Naive thymus-derived CD4-positive, alpha-beta T cell (primary cell): Measurements from ENCODE around the gene TBX21. TPM values are rescaled to one million over a fixed set of nuclear protein-coding genes. Genes with fewer than 3 reads are reported as not detected.

Experiments used
- ATAC-seq: fragments of 150-1000 bp; cut with Tn5 transposase; 2 replicates; pipeline ENCODE4 v1.10.0; 2021; ENCODE audit warnings: mild to moderate bottlenecking, moderate library complexity
- CTCF ChIA-PET: fragments of 350-600 bp; sonication (Branson Sonifier 250); formaldehyde crosslinking; loops from one replicate; lab custom pipeline; 2021; ENCODE audit warnings: antibody characterized with exemption; lab: Charles Lee
- POLR2A ChIA-PET: fragments of 350-600 bp; sonication (Branson Sonifier 250); formaldehyde crosslinking; loops from one replicate; lab custom pipeline; 2021; ENCODE audit warnings: antibody characterized with exemption, inconsistent platforms; lab: Charles Lee
- DNase-seq, 9 donors: peaks; one replicate each; pipeline versions ENCODE4 v3.0.0 to v3.0.0-alpha.2; 2020 to 2022; ENCODE audit warnings: mixed read lengths in 1 of 9
- H3K27ac ChIP-seq: one replicate; pipeline ENCODE4 v1.7.0; 2013; ENCODE audit warnings: mild to moderate bottlenecking, low read depth, low read length, moderate library complexity
- H3K27me3 ChIP-seq, 2 donors: one replicate each; pipeline ENCODE4 v1.7.0; 2013; ENCODE audit warnings: low read length in 2 of 2, mild to moderate bottlenecking in 2 of 2, moderate library complexity in 2 of 2; ENCODE audit not compliant: control insufficient read depth in 2 of 2, insufficient read depth in 2 of 2
- H3K36me3 ChIP-seq, 3 experiments: 1 replicate in 2 of 3; 2 replicates in 1 of 3; pipeline ENCODE4 v1.7.0; 2013; ENCODE audit warnings: low read length in 3 of 3, mild to moderate bottlenecking in 3 of 3, moderate library complexity in 1 of 3; ENCODE audit not compliant: insufficient read depth in 3 of 3, control insufficient read depth in 2 of 3
- H3K4me1 ChIP-seq, 2 donors: one replicate each; pipeline ENCODE4 v1.7.0; 2013; ENCODE audit warnings: low read length in 2 of 2, mild to moderate bottlenecking in 2 of 2, moderate library complexity in 1 of 2; ENCODE audit not compliant: control insufficient read depth in 2 of 2, insufficient read depth in 2 of 2
- H3K4me3 ChIP-seq: 2 replicates; pipeline ENCODE4 v1.7.0; 2013; ENCODE audit warnings: mild to moderate bottlenecking, low read length
- H3K9me3 ChIP-seq, 3 experiments: 1 replicate in 2 of 3; 2 replicates in 1 of 3; pipeline ENCODE4 v1.7.0; 2013; ENCODE audit warnings: low read length in 3 of 3; ENCODE audit not compliant: control insufficient read depth in 2 of 3
- H3K27ac Mint-ChIP-seq, 9 donors: one replicate each; pipeline ENCODE4 v1.8.0; 2020 to 2022; ENCODE audit warnings: mixed read lengths in 9 of 9, mild to moderate bottlenecking in 8 of 9, moderate library complexity in 5 of 9, inconsistent platforms in 2 of 9
- H3K27me3 Mint-ChIP-seq, 5 donors: one replicate each; pipeline ENCODE4 v1.8.0; 2021 to 2022; ENCODE audit warnings: mixed read lengths in 5 of 5, mild to moderate bottlenecking in 1 of 5
- H3K36me3 Mint-ChIP-seq, 5 donors: one replicate each; pipeline ENCODE4 v1.8.0; 2020 to 2022; ENCODE audit warnings: mixed read lengths in 5 of 5, mild to moderate bottlenecking in 3 of 5, inconsistent platforms in 1 of 5
- H3K4me1 Mint-ChIP-seq, 7 donors: one replicate each; pipeline ENCODE4 v1.8.0; 2020 to 2022; ENCODE audit warnings: mixed read lengths in 7 of 7, mild to moderate bottlenecking in 3 of 7, inconsistent platforms in 1 of 7
- H3K4me3 Mint-ChIP-seq, 10 donors: one replicate each; pipeline ENCODE4 v1.8.0; 2020 to 2022; ENCODE audit warnings: mild to moderate bottlenecking in 10 of 10, mixed read lengths in 10 of 10, moderate library complexity in 6 of 10, inconsistent platforms in 2 of 10
- H3K9me3 Mint-ChIP-seq, 11 donors: one replicate each; pipeline ENCODE4 v1.8.0; 2020 to 2022; ENCODE audit warnings: mixed read lengths in 11 of 11, mild to moderate bottlenecking in 4 of 11, inconsistent platforms in 1 of 11, moderate library complexity in 1 of 11
- intact Hi-C, 2 donors: fragments of 100-400 bp; cut with micrococcal nuclease; formaldehyde crosslinking; loops; one replicate each; pipeline ENCODE4 v1.15.1; 2023
- polyA plus RNA-seq, 2 donors: library from polyadenylated mRNA; unstranded; fragments of 300-500 nt; fragmentation: Illumina TruSeq; gene quantifications; one replicate each; pipeline ENCODE4 v1.2.3, GENCODE V29; 2021
- total RNA-seq, 6 experiments: library from RNA in 5 of 6; stranded (reverse) in 5 of 6; gene quantifications; 1 replicate in 5 of 6; 2 replicates in 1 of 6; pipeline ENCODE4 v1.2.3 and lab custom pipeline; 2021 to 2026

TBX21 gene
- total and polyA plus RNA-seq, 7 experiments from 2014 or later = 0.13 to 38.6 (median 1.5) TPM

- H3K4me3 ChIP-seq = no peak overlapping the region
- peak overlapping the region in 2 of 10 donors; percentile 78 to 82 for H3K4me3 Mint-ChIP-seq
- no peaks in the 10 kb centered on the region for H3K9me3 ChIP-seq
- peaks cover 0 to under 1% (median 0%) of the 10 kb centered on the region in 11 donors for H3K9me3 Mint-ChIP-seq
- peak overlapping the region in 3 of 9 donors; percentile 10 to 82 (median 28) for H3K27ac Mint-ChIP-seq
- H3K36me3 ChIP-seq = no peaks in the 10 kb centered on the region
- peaks cover 44 to 70% of the 10 kb centered on the region in 2 donors for H3K4me1 ChIP-seq
- intact Hi-C loops = no loop called here
- no peak overlapping the region for H3K27ac ChIP-seq
- ATAC-seq = no peak
- DNase-seq = no peak
- peaks cover 40 to 74% (median 47%) of the 10 kb centered on the region in 7 donors for H3K4me1 Mint-ChIP-seq
- H3K27me3 ChIP-seq = no peaks in the 10 kb centered on the region
- H3K36me3 Mint-ChIP-seq = no peaks in the 10 kb centered on the region
- no peaks in the 10 kb centered on the region for H3K27me3 Mint-ChIP-seq
- ChIA-PET POLR2A (interaction anchor here (0.9 kb wide), 2 partner anchors 26 to 31 kb away, joined by 4 to 5 read pairs; partner anchors contain the start of gene TBX21), CTCF (interaction anchor here (1.0 to 1.5 kb wide), 3 partner anchors 17 to 40 kb away, joined by 3 to 9 read pairs (median 3); no protein-coding TSS in a partner anchor)
These were observed 31.4 kb upstream of the TBX21 start for GRCh38 chr17:47701608-47702007.

- H3K36me3 ChIP-seq = no peaks in the 10 kb centered on the region
- intact Hi-C loops = no loop called here
- Mint-ChIP-seq H3K9me3 (peaks cover 0 to 2% (median 0%) of the 10 kb centered on the region in 11 donors), H3K4me1 (peaks cover 48 to 78% (median 56%) of the 10 kb centered on the region in 7 donors), H3K4me3 (peak overlapping the region in 8 of 10 donors; percentile 29 to 82 (median 56)), H3K27me3 (no peaks in the 10 kb centered on the region), H3K36me3 (no peaks in the 10 kb centered on the region), H3K27ac (peak overlapping the region in 3 of 9 donors; percentile 36 to 55 (median 45))
- POLR2A ChIA-PET = no interaction called here
- ATAC-seq (no peak), DNase-seq (no peak)
- no peaks in the 10 kb centered on the region for H3K9me3 ChIP-seq
- H3K4me1 ChIP-seq = peaks cover 52 to 78% of the 10 kb centered on the region in 2 donors
- peak overlapping the region; percentile 32 for H3K4me3 ChIP-seq
- no peaks in the 10 kb centered on the region for H3K27me3 ChIP-seq
- CTCF ChIA-PET = no interaction called here
- no peak overlapping the region for H3K27ac ChIP-seq
These were observed 30.5 kb upstream of the TBX21 start for GRCh38 chr17:47702391-47702995.

GRCh38 chr17:47703191-47703591 is 29.8 kb upstream of the TBX21 start:
- intact Hi-C loops = loop anchor here in 1 of 2 donors (1.0 kb wide), 1 partner anchor 18 kb away; no protein-coding TSS in a partner anchor
- ATAC-seq (peak; percentile 22), DNase-seq (peak in 5 of 9 donors; percentile 29 to 63 (median 37))
- Mint-ChIP-seq H3K4me1 (peaks cover 51 to 83% (median 59%) of the 10 kb centered on the region in 7 donors), H3K27me3 (no peaks in the 10 kb centered on the region), H3K4me3 (peak overlapping the region; percentile 62 to 82 (median 71)), H3K9me3 (peaks cover 0 to 2% (median 0%) of the 10 kb centered on the region in 11 donors), H3K36me3 (no peaks in the 10 kb centered on the region), H3K27ac (peak overlapping the region in 5 of 9 donors; percentile 9 to 85 (median 48))
- Histone ChIP-seq H3K36me3 (no peaks in the 10 kb centered on the region), H3K4me1 (peaks cover 55 to 81% of the 10 kb centered on the region in 2 donors), H3K4me3 (peak overlapping the region; percentile 32), H3K27ac (no peak overlapping the region), H3K9me3 (no peaks in the 10 kb centered on the region), H3K27me3 (no peaks in the 10 kb centered on the region)
- CTCF ChIA-PET = interaction anchor here (1.2 kb wide), 1 partner anchor 30 kb away, joined by 4 read pairs; the partner anchor contains the start of gene TBX21
- POLR2A ChIA-PET = interaction anchor here (0.6 kb wide), 1 partner anchor 1242 kb away, joined by 7 read pairs; the partner anchor contains the start of gene SNF8

DNA sequence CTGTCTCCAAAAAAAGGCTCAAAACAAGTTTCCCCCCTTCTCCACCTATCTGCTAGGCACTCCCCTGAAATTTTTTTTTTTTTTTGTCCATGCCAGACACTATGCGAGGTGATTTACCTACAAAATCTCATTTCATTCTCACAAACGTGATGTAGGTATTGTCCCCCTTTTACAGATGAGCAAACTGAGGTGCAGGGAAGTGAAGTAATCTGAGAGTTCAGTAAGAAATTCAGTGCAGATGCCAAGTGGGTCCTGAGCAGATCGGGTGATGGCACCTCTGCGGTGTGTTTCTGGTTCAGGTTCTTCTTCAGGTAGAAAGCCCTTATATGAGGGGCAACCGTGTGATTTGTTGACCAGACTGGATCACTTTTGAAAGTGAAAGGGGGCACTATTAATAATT is 29.4 kb upstream of the TBX21 start:
- DNase-seq = no peak
- intact Hi-C loops = loop anchor here in 1 of 2 donors (1.0 kb wide), 1 partner anchor 18 kb away; no protein-coding TSS in a partner anchor
- peak overlapping the region; percentile 62 to 82 (median 71) for H3K4me3 Mint-ChIP-seq
- Histone ChIP-seq H3K4me3 (peak overlapping the region; percentile 32), H3K27ac (no peak overlapping the region), H3K27me3 (no peaks in the 10 kb centered on the region), H3K9me3 (no peaks in the 10 kb centered on the region), H3K4me1 (peaks cover 55 to 81% of the 10 kb centered on the region in 2 donors), H3K36me3 (no peaks in the 10 kb centered on the region)
- POLR2A ChIA-PET = interaction anchor here (0.6 kb wide), 1 partner anchor 1241 kb away, joined by 7 read pairs; the partner anchor contains the start of gene SNF8
- CTCF ChIA-PET = interaction anchor here (1.2 kb wide), 1 partner anchor 29 kb away, joined by 4 read pairs; the partner anchor contains the start of gene TBX21
- H3K27ac Mint-ChIP-seq = peak overlapping the region in 7 of 9 donors; percentile 4 to 85 (median 48)
- H3K4me1 Mint-ChIP-seq = peaks cover 48 to 82% (median 59%) of the 10 kb centered on the region in 7 donors
- no peaks in the 10 kb centered on the region for H3K36me3 Mint-ChIP-seq
- no peaks in the 10 kb centered on the region for H3K27me3 Mint-ChIP-seq
- no peak for ATAC-seq
- H3K9me3 Mint-ChIP-seq = peaks cover 0 to 2% (median 0%) of the 10 kb centered on the region in 11 donors

DNA sequence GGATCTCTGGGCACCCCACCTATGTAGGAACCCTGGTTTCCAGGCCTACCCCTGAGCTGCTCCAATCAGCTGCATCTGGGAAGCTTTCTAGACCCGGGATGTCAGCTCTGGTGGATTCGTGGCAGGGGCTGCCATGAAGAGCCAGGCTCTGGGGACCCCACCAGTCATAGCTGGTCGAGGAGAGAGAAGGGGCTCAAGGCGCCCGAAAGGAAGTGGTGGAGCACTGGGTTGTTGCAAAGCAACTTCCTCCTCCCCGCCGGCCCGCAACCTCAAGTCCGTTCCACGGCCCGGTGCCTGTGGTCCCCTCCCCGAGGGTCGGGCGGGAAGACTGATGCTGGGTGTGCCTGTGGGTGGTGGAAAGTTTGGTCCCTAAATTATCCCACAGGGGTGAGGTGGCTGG is 28.9 kb upstream of the TBX21 start:
- Histone ChIP-seq H3K9me3 (no peaks in the 10 kb centered on the region), H3K27ac (no peak overlapping the region), H3K4me3 (no peak overlapping the region), H3K36me3 (no peaks in the 10 kb centered on the region), H3K27me3 (no peaks in the 10 kb centered on the region), H3K4me1 (peaks cover 55 to 79% of the 10 kb centered on the region in 2 donors)
- ChIA-PET POLR2A (interaction anchor here (1.2 kb wide), 1 partner anchor 46 kb away, joined by 5 read pairs; no protein-coding TSS in a partner anchor), CTCF (interaction anchor here (1.2 kb wide), 1 partner anchor 29 kb away, joined by 4 read pairs; the partner anchor contains the start of gene TBX21)
- Mint-ChIP-seq H3K4me1 (peaks cover 45 to 78% (median 59%) of the 10 kb centered on the region in 7 donors), H3K27ac (peak overlapping the region in 5 of 9 donors; percentile 30 to 85 (median 66)), H3K36me3 (no peaks in the 10 kb centered on the region), H3K4me3 (peak overlapping the region; percentile 54 to 82 (median 70)), H3K27me3 (no peaks in the 10 kb centered on the region), H3K9me3 (peaks cover 0 to 2% (median 0%) of the 10 kb centered on the region in 11 donors)
- intact Hi-C loops = no loop called here
- no peak for ATAC-seq
- DNase-seq = peak in 1 of 9 donors; percentile 28

- H3K9me3 ChIP-seq = no peaks in the 10 kb centered on the region
- Mint-ChIP-seq H3K36me3 (no peaks in the 10 kb centered on the region), H3K27ac (peak overlapping the region in 6 of 9 donors; percentile 13 to 83 (median 49)), H3K4me3 (peak overlapping the region in 9 of 10 donors; percentile 50 to 82 (median 67)), H3K9me3 (peaks cover 0 to 2% (median 0%) of the 10 kb centered on the region in 11 donors), H3K4me1 (peaks cover 45 to 77% (median 59%) of the 10 kb centered on the region in 7 donors), H3K27me3 (no peaks in the 10 kb centered on the region)
- ChIA-PET CTCF (interaction anchor here (1.2 kb wide), 1 partner anchor 28 kb away, joined by 4 read pairs; the partner anchor contains the start of gene TBX21), POLR2A (interaction anchor here (0.6 to 1.5 kb wide), 4 partner anchors 18 to 588 kb away, joined by 3 to 5 read pairs (median 4); no protein-coding TSS in a partner anchor)
- H3K4me3 ChIP-seq = no peak overlapping the region
- peaks cover 55 to 74% of the 10 kb centered on the region in 2 donors for H3K4me1 ChIP-seq
- no peaks in the 10 kb centered on the region for H3K27me3 ChIP-seq
- no peak for ATAC-seq
- intact Hi-C loops = no loop called here
- H3K27ac ChIP-seq = no peak overlapping the region
- DNase-seq = no peak
- no peaks in the 10 kb centered on the region for H3K36me3 ChIP-seq
These were observed 28.3 kb upstream of the TBX21 start for GRCh38 chr17:47704736-47705135.
